GM13976 (cell line): Measurements from ENCODE around the gene ZNRF1.

Source experiments
- DNase-seq: peaks from one replicate; pipeline ENCODE4 v3.0.0; 2012; ENCODE audit warnings: low spot score
- CTCF ChIP-seq: IDR thresholded peaks from 2 replicates; pipeline ENCODE4 v1.5.1; 2012; ENCODE audit warnings: borderline replicate concordance, mild to moderate bottlenecking; ENCODE audit not compliant: insufficient read depth; ENCODE audit errors: extremely low read depth, missing control alignments, control extremely low read depth
- in situ Hi-C: fragments of 300-500 bp; cut with MboI; formaldehyde crosslinking; loops from one replicate; pipeline ENCODE4 v1.12.0; 2022; ENCODE audit warnings: low sequenced_read_pairs, mixed read lengths, inconsistent platforms; ENCODE audit not compliant: unreplicated experiment

Gene ZNRF1

GRCh38 chr16:74990832-74991231 lies 8.0 kb upstream of the ZNRF1 start:
- no peak for DNase-seq
- TF ChIP-seq CTCF, result no peak
- in situ Hi-C loops, result loop anchor here (10.0 kb wide), 1 partner anchor 114 kb away; no protein-coding TSS in a partner anchor

GRCh38 chr16:74991268-74991592 lies 7.6 kb upstream of the ZNRF1 start:
- TF ChIP-seq CTCF, result no peak
- DNase-seq, result no peak
- in situ Hi-C loops, result loop anchor here (10.0 kb wide), 1 partner anchor 114 kb away; no protein-coding TSS in a partner anchor

GRCh38 chr16:74991593-74992403 lies 7.0 kb upstream of the ZNRF1 start:
- no peak for DNase-seq
- no peak for TF ChIP-seq CTCF
- in situ Hi-C loops, result loop anchor here (10.0 kb wide), 1 partner anchor 113 kb away; no protein-coding TSS in a partner anchor

GRCh38 chr16:74995986-74996385 lies 2.8 kb upstream of the ZNRF1 start:
- DNase-seq, result no peak
- TF ChIP-seq CTCF, result no peak
- in situ Hi-C loops, result loop anchor here (10.0 kb wide), 1 partner anchor 109 kb away; no protein-coding TSS in a partner anchor

GRCh38 chr16:74997042-74997491 lies 1.8 kb upstream of the ZNRF1 start:
- in situ Hi-C loops, result loop anchor here (10.0 kb wide), 1 partner anchor 108 kb away; no protein-coding TSS in a partner anchor
- no peak for DNase-seq
- no peak for TF ChIP-seq CTCF

- DNase-seq, result peak; percentile 66
- in situ Hi-C loops, result loop anchor here (10.0 kb wide), 1 partner anchor 106 kb away; no protein-coding TSS in a partner anchor
- no peak for TF ChIP-seq CTCF
These were observed 390 bp downstream of the ZNRF1 start for GRCh38 chr16:74999219-74999608.
